HepG2 (cell line): ENCODE results near the gene WNT5A. TPM values are rescaled to one million over a fixed set of nuclear protein-coding genes. Genes with fewer than 3 reads are reported as not detected.

ENCODE experiments used
- ATAC-seq: fragments of 200-7000 bp; cut with Tn5 transposase; 3 replicates; pipeline ENCODE4 v1.9.1; 2020; ENCODE audit warnings: mild to moderate bottlenecking, moderate library complexity
- BruUV-seq: library from RNA; stranded (reverse); fragments of 400-500 nt; replicated peaks from 2 replicates; lab custom pipeline; 2021; lab: Mats Ljungman, UMichigan
- CTCF ChIA-PET: fragments of 300-600 bp; formaldehyde crosslinking; extraction: SDS; loops from one replicate; lab custom pipeline; 2021; ENCODE audit warnings: low total read pairs, inconsistent platforms, low intra/inter-chr PET ratio; lab: Yijun Ruan, JAX
- POLR2A ChIA-PET: fragments of 350-600 bp; sonication (Branson Sonifier 250); formaldehyde crosslinking; loops from one replicate; lab custom pipeline; 2020; ENCODE audit warnings: antibody characterized with exemption, inconsistent platforms; lab: Yijun Ruan, JAX
- DNase-seq: peaks from one replicate; pipeline ENCODE4 v3.0.0-alpha.2; 2015; ENCODE audit warnings: low spot score
- FAIRE-seq: peaks from 3 replicates; lab custom pipeline; 2011; peaks lifted over from hg19 to GRCh38; lab: Jason Lieb, UNC
- H2AFZ ChIP-seq: one replicate; pipeline ENCODE4 v1.6.1; 2011; ENCODE audit warnings: low read length, inconsistent platforms
- H3K27ac ChIP-seq: fragments of 300-600 bp; 3 replicates; pipeline ENCODE4 v1.8.0; 2011; ENCODE audit warnings: mixed run types, mild to moderate bottlenecking, mixed read lengths, low read length, inconsistent platforms; ENCODE audit not compliant: insufficient read depth; ENCODE audit errors: extremely low read length
- H3K27me3 ChIP-seq, 2 experiments: fragments of 200-600 bp in 1 of 2; 2 replicates in 1 of 2; 3 replicates in 1 of 2; pipeline versions ENCODE4 v1.6.0 to v1.8.0; 2011; ENCODE audit warnings: low read length in 2 of 2, mild to moderate bottlenecking in 2 of 2, moderate library complexity in 2 of 2, inconsistent platforms in 1 of 2; ENCODE audit not compliant: insufficient read depth in 2 of 2, control insufficient read depth in 1 of 2
- H3K36me3 ChIP-seq, 2 experiments: fragments of 200-600 bp in 1 of 2; replicated peaks in 1 of 2; 2 replicates in 1 of 2; 3 replicates in 1 of 2; pipeline versions ENCODE4 v1.5.1 to v1.8.0; 2011; ENCODE audit warnings: low read length in 2 of 2, inconsistent platforms in 1 of 2; ENCODE audit not compliant: insufficient read depth in 2 of 2, control insufficient read depth in 1 of 2
- H3K4me1 ChIP-seq: 2 replicates; pipeline ENCODE4 v1.5.1; 2012; ENCODE audit warnings: low read length, inconsistent platforms; ENCODE audit not compliant: insufficient read depth
- H3K4me2 ChIP-seq: 2 replicates; pipeline ENCODE4 v1.6.0; 2011; ENCODE audit warnings: low read depth, low read length, inconsistent platforms
- H3K4me3 ChIP-seq, 3 experiments: fragments of 200-600 bp in 1 of 3; sonication (generic), shearing (Covaris generic) in 1 of 3; replicated peaks in 1 of 3; 2 replicates each; pipeline ENCODE4 v1.5.1; 2011 to 2016; ENCODE audit warnings: low read length in 3 of 3, inconsistent platforms in 2 of 3, low read depth in 2 of 3, mild to moderate bottlenecking in 2 of 3, control low read depth in 1 of 3, mixed read lengths in 1 of 3; ENCODE audit not compliant: insufficient read depth in 1 of 3
- H3K79me2 ChIP-seq: one replicate; pipeline ENCODE4 v1.6.1; 2011; ENCODE audit warnings: low read length, inconsistent platforms; ENCODE audit not compliant: insufficient read depth
- H3K9ac ChIP-seq: 2 replicates; pipeline ENCODE4 v1.6.0; 2011; ENCODE audit warnings: mild to moderate bottlenecking, low read depth, low read length, inconsistent platforms; ENCODE audit not compliant: insufficient read depth
- H3K9me3 ChIP-seq: 2 replicates; pipeline ENCODE4 v1.5.1; 2012; ENCODE audit warnings: mild to moderate bottlenecking, low read length
- H4K20me1 ChIP-seq: 2 replicates; pipeline ENCODE4 v1.6.0; 2011; ENCODE audit warnings: inconsistent platforms, mild to moderate bottlenecking, low read length, moderate library complexity; ENCODE audit not compliant: insufficient read depth
- E2F2 ChIP-seq: sonication (generic); formaldehyde crosslinking; IDR thresholded peaks from 2 replicates; pipeline ENCODE4 v1.4.0; 2020; ENCODE audit warnings: missing genetic modification reagents, borderline replicate concordance
- FOXM1 ChIP-seq: sonication (generic); formaldehyde crosslinking; IDR thresholded peaks from 2 replicates; pipeline ENCODE4 v1.5.0; 2020; ENCODE audit warnings: missing genetic modification reagents
- MAFF ChIP-seq: IDR thresholded peaks from 2 replicates; pipeline ENCODE4 v1.6.1; 2011; ENCODE audit warnings: low read depth, low read length, improper control_type of control experiment
- RARA ChIP-seq: IDR thresholded peaks from 2 replicates; pipeline ENCODE4 v1.6.1; 2016; ENCODE audit warnings: missing genetic modification reagents, missing compliant biosample characterization
- ZFP36L1 ChIP-seq: sonication (generic); formaldehyde crosslinking; IDR thresholded peaks from 2 replicates; pipeline ENCODE4 v1.8.0; 2022; ENCODE audit warnings: mild to moderate bottlenecking, missing genetic modification reagents, moderate library complexity
- ZFP90 ChIP-seq: sonication (generic); formaldehyde crosslinking; IDR thresholded peaks from 2 replicates; pipeline ENCODE4 v1.8.0; 2022; ENCODE audit warnings: missing genetic modification reagents, mild to moderate bottlenecking, inconsistent platforms, borderline replicate concordance
- ZNF260 ChIP-seq: sonication (generic); formaldehyde crosslinking; IDR thresholded peaks from 2 replicates; pipeline ENCODE4 v1.4.0; 2020; ENCODE audit warnings: missing genetic modification reagents, low read depth, mild to moderate bottlenecking, borderline replicate concordance
- ZNF598 ChIP-seq: sonication (generic); formaldehyde crosslinking; IDR thresholded peaks from 2 replicates; pipeline ENCODE4 v1.5.1; 2020; ENCODE audit warnings: mild to moderate bottlenecking, missing genetic modification reagents, borderline replicate concordance
- WGBS: methylation state at CpG from one replicate; pipeline ENCODE4 v1.1.6; 2017; ENCODE audit warnings: low lambda C conversion rate; 5-methylcytosine and 5-hydroxymethylcytosine counted together
- in situ Hi-C: cut with HindIII; loops from 2 replicates; pipeline ENCODE4 v1.10.0; 2017; ENCODE audit warnings: low pct_unique_long_range_greater_than_20kb; ENCODE audit not compliant: extremely low pct_ligation_motif_present
- intact Hi-C: fragments of 100-400 bp; cut with micrococcal nuclease; formaldehyde crosslinking; loops from one replicate; pipeline ENCODE4 v1.10.0; 2022; ENCODE audit not compliant: unreplicated experiment
- polyA plus RNA-seq, 8 experiments: library from polyadenylated mRNA; depleted of rRNA in 3 of 8; stranded (reverse) in 7 of 8; unstranded in 1 of 8; fragments of >200 nt; fragmentation: Illumina TruSeq in 4 of 8; extraction: Trizol in 4 of 8; gene quantifications; 2 replicates each; pipeline versions ENCODE4 v1.2.1 to v1.2.3, GENCODE V29; 2011 to 2016; ENCODE audit warnings: low read depth in 4 of 8, missing spikeins in 1 of 8, mixed read lengths in 1 of 8; ENCODE audit not compliant: insufficient read depth in 1 of 8
- total RNA-seq, 5 experiments: library from RNA; depleted of rRNA; stranded (reverse); fragments of >200 nt; fragmentation: Illumina TruSeq; extraction: Trizol; gene quantifications; 2 replicates each; pipeline ENCODE4 v1.2.3, GENCODE V29; 2016; ENCODE audit warnings: low read depth in 1 of 5
- TF ChIP-seq, protein P1 (sequence below): IDR thresholded peaks from 2 replicates; pipeline ENCODE4 v1.6.1; 2016; ENCODE audit warnings: low read depth, borderline replicate concordance
- TF ChIP-seq, protein P2 (sequence below): sonication (generic); formaldehyde crosslinking; IDR thresholded peaks from 2 replicates; pipeline ENCODE4 v1.4.0; 2020; ENCODE audit warnings: missing genetic modification reagents
- TF ChIP-seq, protein P3 (sequence below): sonication (generic); formaldehyde crosslinking; conservative IDR thresholded peaks from 2 replicates; pipeline ENCODE4 v1.4.0; 2020; ENCODE audit warnings: mild to moderate bottlenecking, missing genetic modification reagents, moderate library complexity

The WNT5A gene
- total and polyA plus RNA-seq, 2 of the 13 experiments (the other 11 are each of a cell fraction or from before 2014, with no cell fraction given) = not detected

GRCh38 chr3:55446850-55447249 lies 40.3 kb downstream of the WNT5A start:
- no peak for FAIRE-seq
- Histone ChIP-seq H3K36me3 (no peaks in the 10 kb centered on the region), H4K20me1 (no peaks in the 10 kb centered on the region), H3K79me2 (no peaks in the 10 kb centered on the region), H3K9ac (no peak overlapping the region), H2AFZ (no peak overlapping the region), H3K4me3 (no peak overlapping the region), H3K4me1 (peaks cover 9% of the 10 kb centered on the region), H3K4me2 (no peak overlapping the region), H3K27me3 (no peaks in the 10 kb centered on the region), H3K27ac (no peak overlapping the region), H3K9me3 (no peaks in the 10 kb centered on the region)
- in situ Hi-C loops = no loop called here
- ATAC-seq = no peak
- intact Hi-C loops = no loop called here
- BruUV-seq = no TSS peak
- no peak for DNase-seq
- WGBS = 59% methylated on average over 7 of the region's 7 CpGs
- CTCF ChIA-PET = no interaction called here
- TF ChIP-seq, protein P1, sequence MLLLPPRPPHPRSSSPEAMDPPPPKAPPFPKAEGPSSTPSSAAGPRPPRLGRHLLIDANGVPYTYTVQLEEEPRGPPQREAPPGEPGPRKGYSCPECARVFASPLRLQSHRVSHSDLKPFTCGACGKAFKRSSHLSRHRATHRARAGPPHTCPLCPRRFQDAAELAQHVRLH (CRISPR knock-in tag) = no peak
- TF ChIP-seq ZFP36L1 (CRISPR knock-in tag) = no peak
- no peak for TF ChIP-seq FOXM1 (CRISPR knock-in tag)
- POLR2A ChIA-PET = no interaction called here

- Histone ChIP-seq H3K36me3 (no peaks in the 10 kb centered on the region), H3K4me3 (no peak overlapping the region), H3K4me1 (peaks cover 9% of the 10 kb centered on the region), H3K27ac (no peak overlapping the region), H3K9ac (no peak overlapping the region), H4K20me1 (no peaks in the 10 kb centered on the region), H3K79me2 (no peaks in the 10 kb centered on the region), H2AFZ (no peak overlapping the region), H3K9me3 (no peaks in the 10 kb centered on the region), H3K27me3 (no peaks in the 10 kb centered on the region), H3K4me2 (peak overlapping the region; percentile 53; the same call in 1 of the 2 replicates)
- peak; percentile 99 for ATAC-seq
- 3% methylated on average over 6 of the region's 6 CpGs for WGBS
- POLR2A ChIA-PET = no interaction called here
- BruUV-seq = no TSS peak
- in situ Hi-C loops (no loop called here), intact Hi-C loops (no loop called here)
- peak; percentile 10 for DNase-seq
- CTCF ChIA-PET = no interaction called here
- FAIRE-seq = peak; percentile 68
- TF ChIP-seq, protein P2, sequence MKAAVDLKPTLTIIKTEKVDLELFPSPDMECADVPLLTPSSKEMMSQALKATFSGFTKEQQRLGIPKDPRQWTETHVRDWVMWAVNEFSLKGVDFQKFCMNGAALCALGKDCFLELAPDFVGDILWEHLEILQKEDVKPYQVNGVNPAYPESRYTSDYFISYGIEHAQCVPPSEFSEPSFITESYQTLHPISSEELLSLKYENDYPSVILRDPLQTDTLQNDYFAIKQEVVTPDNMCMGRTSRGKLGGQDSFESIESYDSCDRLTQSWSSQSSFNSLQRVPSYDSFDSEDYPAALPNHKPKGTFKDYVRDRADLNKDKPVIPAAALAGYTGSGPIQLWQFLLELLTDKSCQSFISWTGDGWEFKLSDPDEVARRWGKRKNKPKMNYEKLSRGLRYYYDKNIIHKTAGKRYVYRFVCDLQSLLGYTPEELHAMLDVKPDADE (CRISPR knock-in tag) = no peak
- TF ChIP-seq RARA (CRISPR knock-in tag) (peak; percentile 49; the same call in 1 of the 2 replicates), MAFF (no peak), ZNF260 (CRISPR knock-in tag) (no peak), E2F2 (CRISPR knock-in tag) (no peak), ZNF598 (CRISPR knock-in tag) (no peak), ZFP90 (CRISPR knock-in tag) (no peak)
- TF ChIP-seq, protein P3, sequence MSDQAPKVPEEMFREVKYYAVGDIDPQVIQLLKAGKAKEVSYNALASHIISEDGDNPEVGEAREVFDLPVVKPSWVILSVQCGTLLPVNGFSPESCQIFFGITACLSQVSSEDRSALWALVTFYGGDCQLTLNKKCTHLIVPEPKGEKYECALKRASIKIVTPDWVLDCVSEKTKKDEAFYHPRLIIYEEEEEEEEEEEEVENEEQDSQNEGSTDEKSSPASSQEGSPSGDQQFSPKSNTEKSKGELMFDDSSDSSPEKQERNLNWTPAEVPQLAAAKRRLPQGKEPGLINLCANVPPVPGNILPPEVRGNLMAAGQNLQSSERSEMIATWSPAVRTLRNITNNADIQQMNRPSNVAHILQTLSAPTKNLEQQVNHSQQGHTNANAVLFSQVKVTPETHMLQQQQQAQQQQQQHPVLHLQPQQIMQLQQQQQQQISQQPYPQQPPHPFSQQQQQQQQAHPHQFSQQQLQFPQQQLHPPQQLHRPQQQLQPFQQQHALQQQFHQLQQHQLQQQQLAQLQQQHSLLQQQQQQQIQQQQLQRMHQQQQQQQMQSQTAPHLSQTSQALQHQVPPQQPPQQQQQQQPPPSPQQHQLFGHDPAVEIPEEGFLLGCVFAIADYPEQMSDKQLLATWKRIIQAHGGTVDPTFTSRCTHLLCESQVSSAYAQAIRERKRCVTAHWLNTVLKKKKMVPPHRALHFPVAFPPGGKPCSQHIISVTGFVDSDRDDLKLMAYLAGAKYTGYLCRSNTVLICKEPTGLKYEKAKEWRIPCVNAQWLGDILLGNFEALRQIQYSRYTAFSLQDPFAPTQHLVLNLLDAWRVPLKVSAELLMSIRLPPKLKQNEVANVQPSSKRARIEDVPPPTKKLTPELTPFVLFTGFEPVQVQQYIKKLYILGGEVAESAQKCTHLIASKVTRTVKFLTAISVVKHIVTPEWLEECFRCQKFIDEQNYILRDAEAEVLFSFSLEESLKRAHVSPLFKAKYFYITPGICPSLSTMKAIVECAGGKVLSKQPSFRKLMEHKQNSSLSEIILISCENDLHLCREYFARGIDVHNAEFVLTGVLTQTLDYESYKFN = peak; percentile 35; the same call in 1 of the 2 replicates
Observed at GRCh38 chr3:55445551-55445950, 41.6 kb downstream of the WNT5A start.
